GM20431 (cell line): ENCODE measurements around the gene BOLA3.
"Not testable (repeated sequence)": the region's sequence is repeated elsewhere in the genome, so short reads cannot be mapped to it uniquely, and the experiment has no call there.

Experiments
- in situ Hi-C: fragments of 300-500 bp; cut with MseI, MboI; formaldehyde crosslinking; loops from one replicate; pipeline ENCODE4 v1.15.0; 2020; ENCODE audit warnings: low sequenced_read_pairs; ENCODE audit not compliant: unreplicated experiment

The BOLA3 gene

DNA sequence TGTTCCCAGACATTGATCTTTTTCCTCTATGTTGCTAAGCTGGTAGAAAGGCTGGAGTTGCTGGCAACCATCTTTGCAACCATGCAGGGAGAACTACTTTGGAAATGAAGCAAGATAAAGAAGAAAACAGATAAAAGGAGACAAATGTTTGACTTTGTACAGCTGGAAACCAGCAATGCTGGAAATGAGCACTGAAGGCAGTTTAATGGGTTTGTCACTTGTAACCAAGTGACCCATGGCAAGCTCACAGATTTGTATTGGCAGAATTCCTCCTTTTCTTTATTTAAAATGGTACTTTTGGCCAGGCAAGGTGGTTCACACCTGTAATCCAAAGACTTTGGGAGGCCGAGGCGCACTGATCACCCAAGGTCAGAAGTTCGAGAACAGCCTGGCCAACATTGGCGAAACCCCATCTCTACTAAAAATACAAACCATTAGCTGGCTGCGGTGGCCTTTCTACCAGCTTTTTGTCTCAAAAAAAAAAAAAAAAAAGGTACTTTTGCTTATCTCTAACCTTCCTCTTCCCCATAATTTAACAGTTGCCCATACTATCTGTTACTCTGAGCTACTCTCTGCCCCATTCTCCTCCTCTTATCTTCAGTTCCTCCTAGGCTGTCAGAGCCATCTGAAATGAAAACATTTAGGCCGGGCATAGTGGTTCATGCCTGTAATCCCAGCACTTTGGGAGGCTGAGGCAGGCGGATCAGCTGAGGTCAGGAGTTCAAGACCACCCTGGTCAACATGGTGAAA lies 2.0 kb upstream of the BOLA3 start:
- in situ Hi-C loops: no loop called here

GRCh38 chr2:74149247-74149525 lies 1.5 kb upstream of the BOLA3 start:
- in situ Hi-C loops: no loop called here

DNA sequence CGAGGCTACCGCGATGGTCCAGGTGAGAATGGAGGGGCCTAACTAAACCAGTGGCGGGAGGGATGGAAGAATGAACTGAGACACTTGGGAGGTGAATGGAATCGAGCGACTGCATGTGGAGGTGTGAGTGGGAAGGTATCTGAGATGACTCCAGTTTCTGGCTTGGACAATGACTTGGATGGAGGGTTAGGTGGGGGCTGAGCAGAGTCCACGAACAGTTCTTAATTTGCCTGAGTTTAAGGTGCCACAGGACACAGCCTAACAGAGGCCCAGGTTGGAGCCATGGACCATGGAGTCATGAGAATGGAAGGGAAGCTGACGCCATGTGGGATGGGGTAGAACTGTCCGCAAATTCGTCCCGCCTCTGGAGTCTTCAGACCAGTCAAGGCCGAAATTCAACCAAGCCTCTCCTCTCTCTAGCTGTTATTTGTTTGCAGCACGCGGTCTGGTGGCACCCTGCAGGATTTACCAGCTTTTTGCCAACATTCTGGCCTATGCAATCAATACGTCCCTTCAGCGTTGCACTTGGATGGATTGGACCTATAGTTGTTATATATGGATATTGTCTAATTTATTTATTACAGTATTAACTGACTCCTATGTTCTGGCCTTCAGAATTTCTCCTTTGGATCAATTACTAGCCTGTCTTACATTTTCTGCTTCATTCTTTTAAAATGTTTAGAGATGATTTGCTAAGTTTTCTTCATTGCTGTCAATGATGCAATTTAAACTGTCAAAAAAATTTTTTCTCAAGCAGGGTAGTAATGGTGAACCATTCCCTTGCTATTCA lies 940 bp upstream of the BOLA3 start:
- in situ Hi-C loops: no loop called here

DNA sequence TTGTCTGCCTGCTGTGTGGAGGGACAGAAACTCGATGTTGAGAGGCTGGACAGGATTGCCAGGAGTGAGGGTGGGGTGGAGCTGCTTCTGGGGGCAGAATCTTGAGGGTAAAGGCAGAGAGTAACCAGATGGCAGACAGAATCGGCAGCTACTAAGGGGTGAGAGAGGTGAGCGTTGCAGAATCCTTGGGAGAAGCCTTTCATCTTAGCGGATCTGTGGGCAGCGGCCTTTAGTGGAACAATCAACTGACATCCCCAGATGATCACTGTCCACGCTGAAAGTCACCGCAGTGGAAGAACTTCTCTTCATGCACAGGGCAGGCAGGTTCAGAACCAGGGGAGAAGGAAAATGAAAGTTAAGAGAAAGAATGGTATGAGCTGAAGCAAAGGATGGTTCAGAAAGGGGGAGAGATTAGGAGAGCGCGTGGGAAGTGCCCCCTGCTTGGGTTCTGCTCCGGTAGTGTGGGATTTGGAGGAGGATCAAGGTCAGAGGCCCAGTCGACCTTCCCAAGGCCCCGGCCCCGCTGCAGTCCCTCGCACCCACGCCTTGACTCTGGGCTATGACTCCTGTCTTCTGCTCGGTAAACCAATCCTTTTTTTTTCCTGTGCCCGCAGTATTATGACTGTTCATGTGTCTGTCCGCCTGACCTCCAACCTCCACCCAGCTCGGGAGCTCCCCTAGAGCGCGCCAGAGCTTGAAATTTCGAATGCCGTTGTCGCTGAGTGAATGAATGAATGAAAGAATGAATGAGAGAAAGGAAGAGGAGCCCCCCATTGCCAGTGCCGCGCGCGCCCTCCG lies 584 bp downstream of the BOLA3 start:
- in situ Hi-C loops: no loop called here

GRCh38 chr2:74142340-74142739 lies 5.4 kb downstream of the BOLA3 start:
- in situ Hi-C loops: no loop called here

- in situ Hi-C loops: no loop called here
Measured at GRCh38 chr2:74138600-74139323, 8.9 kb downstream of the BOLA3 start.

DNA sequence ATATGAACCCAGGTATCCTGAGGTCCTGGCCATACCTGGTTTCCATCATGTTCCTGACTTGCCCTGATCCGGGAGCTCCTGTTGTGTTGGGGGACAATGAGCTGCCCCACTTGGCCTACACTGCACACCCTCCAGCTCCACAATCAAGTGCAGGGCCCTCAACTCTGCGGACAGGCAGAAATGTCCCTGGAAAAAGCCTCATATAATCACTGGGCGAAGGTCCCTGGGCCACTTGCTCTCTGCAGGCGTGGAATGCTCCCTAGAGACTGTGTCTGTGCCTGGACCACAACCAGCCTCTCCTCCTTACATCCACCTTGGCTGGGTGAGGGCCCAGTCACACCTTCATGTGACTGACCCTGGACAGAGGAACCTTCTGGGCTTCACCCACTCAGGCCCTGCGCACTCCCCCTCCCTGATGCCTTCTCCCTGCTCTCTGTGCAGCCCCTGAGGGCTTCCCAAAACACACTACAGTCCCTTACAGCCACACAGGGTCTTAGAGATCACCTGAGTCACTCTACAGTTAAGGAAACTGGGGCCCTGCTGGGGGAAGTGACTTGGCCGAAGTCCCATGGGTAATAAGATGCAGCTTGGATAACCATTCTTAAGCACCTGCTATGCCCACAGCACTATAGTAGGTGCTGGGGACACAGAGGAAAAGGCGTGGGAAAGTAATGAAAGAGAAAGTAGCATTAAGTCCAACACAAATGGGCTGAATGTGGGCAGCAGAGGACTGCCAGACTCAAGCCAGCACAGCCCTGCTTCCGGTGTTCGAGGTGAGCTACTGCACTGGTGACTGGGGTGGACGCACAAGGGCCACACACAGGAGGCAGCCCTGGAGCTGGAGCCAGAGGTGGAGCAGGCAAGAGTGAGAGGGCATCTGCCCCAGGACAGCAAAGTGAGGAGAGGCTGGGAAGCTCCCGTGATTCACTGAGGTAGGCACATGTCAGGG lies 9.8 kb downstream of the BOLA3 start:
- in situ Hi-C loops: no loop called here

DNA sequence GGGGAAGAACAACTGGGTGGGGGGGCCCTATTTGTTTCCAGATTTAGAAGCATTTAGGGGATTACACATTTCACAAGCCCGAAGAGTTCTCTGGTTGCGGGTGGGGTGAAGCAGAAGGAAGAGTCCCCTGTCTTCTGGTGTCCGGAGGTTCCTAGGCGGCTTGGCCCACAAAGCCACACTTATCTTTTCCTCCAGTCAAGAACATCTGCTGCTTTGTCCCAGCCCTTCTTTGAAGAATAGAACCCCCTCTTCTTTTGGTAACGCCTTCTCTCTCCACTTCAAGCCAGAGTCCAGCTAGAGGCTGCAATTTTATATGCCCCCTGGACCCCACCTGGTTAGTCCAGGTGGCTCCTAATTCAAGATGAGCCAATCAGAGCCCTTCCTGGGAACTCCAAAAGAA lies 15.8 kb downstream of the BOLA3 start:
- in situ Hi-C loops: no loop called here

DNA sequence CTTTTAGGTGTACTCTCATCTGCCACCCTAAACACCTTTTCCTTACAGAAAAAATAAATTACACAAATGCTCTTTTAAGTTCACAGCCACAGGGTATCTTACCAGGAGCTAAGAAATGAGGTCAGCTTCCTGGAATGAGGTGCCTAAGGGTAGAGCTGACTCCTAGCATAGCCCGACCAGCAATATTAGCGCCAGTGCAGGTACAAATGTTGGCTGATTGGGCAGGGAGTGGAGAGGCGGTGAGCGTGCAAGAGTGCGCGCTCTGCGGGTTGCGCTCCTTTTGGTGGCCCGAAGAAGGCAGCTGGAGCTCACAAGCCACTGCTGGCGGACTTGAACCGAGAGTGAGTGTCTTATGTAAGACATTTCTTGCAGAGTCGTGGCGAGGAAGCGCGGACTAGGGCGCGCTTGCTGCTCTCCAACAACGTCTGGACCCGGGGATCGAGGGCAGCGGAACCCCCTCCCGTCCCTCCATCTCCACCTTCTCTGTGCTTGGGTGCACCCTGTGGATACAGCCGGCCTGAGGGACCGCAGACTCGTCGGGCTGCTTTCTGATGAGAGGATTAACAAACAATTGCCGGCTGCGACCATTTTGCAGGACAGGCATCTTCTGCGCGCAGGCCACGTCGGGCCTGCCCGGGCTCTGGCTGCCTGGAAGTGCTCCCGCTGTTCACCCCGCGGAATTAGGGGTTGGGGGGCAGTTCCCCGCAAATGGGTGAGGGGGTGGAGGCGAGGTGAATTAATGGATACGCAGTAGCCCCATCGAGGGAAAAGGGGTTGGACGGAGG lies 17.3 kb downstream of the BOLA3 start:
- in situ Hi-C loops: no loop called here

DNA sequence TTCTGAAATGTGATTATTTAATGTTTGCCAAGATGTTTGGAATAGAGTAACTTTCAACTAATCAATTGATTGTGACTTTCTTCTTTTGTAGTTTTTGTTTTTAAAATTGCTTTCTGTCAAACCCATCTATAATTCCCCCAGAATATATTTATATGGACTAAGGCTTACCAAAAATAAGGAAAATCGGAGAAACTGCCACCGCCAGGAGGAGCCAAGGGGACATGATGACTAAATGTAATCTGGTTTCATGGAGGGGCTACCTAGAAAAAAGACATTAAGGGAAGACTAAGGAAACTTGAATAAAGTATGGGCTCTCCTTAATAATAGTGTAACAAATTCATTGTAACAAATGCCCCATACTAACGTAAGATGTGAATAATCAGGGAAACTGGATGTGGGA lies 19.5 kb downstream of the BOLA3 start:
- in situ Hi-C loops: no loop called here

GRCh38 chr2:74123955-74124354 lies 23.8 kb downstream of the BOLA3 start:
- in situ Hi-C loops: not testable (repeated sequence)

DNA sequence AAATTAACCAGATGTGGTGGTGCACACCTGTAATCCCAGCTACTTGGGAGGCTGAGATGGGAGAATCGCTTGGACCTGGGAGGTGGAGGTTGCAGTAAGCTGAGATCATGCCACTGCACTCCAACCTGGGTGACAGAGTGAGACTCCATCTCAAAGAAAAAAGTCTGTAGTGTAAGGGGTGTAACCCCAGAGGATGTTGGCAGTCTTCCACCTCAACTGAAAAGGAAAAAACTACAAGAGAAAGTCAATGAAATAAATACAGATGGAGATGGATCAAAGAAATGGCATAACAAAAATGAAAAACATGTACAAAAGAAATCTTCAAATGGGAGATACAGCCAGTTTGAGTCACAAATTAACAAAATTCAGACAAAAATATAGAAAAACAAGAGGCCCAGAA lies 25.9 kb downstream of the BOLA3 start:
- in situ Hi-C loops: not testable (repeated sequence)

DNA sequence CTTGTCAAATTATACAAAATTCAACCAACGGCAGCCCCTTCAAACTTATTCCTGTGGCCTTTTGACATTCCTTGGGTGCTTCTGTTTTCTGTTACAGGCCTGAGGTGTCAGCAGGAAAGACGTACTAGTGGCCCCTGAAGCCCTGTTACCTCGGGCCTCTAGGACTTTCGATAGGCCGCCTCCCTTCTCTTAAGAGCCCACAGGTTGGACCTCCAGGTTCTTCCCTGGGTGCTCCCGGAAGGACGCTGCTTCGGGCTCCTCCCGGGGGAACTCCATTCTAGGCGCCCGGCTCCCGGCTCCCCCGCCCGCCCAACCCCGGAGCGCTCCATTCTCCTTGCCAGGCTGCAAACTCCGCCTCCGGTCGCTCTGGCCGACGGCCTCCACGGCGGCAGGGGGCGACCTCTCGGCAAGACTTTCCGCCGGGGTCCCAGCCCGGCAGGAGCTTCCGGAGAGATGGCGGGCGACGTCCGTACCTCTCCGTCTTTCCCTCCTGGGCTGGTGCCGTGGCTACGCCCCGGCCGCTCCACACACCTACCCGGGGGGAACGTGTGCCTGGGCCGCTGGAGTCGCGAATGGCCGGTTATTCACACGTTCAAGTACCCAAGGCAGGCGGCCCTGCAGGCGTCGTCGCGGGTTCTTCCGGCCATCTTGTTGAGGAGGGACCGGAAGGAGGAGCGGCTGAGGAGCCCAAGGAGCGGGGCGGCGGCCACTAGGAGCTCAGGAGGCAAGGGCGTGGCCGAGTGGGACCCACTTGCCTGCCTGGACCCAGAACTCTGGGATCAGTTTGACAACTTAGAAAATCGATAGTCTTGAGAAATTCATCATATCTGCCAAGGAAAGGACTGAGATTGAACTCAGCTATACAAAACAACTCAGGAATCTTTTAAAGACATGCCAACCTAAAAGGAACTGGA lies 27.5 kb downstream of the BOLA3 start:
- in situ Hi-C loops: no loop called here

DNA sequence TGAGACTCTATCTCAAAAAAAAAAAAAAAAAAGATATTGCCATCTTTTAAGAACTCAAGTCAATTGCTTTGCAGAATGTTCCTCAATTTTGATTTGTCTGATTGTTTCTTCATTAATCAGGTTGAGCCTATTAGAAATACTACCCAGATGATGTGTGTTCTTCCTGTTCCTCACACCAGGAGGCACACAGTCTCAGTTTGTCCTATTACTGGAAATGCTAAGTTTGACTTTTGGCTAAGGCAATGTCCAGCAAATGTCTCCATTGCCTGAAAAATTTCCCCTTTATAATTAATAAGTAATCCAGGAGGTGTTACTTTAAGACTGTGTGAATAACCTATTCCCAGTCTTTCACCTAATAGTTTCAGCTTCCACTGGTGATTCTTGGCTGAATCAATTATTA lies 28.4 kb downstream of the BOLA3 start:
- in situ Hi-C loops: no loop called here

DNA sequence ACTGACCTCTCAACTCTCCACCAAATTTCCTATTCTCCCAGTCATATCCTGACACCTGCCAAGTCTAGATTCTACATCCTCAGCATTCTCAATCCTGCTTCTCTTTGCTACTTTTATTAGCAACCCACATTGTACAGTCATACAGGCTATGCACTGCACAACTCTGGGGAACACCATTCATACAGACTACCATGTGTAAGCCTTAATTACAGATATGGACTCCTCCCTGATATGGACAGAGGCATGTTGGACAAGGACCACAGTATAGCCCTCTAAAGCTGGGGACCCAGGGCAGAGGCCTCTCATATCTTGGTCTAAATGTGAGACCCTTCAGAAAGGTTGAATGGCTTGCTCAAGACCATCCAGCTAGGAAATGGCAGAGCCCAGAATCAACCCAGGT lies 36.3 kb downstream of the BOLA3 start:
- in situ Hi-C loops: no loop called here

DNA sequence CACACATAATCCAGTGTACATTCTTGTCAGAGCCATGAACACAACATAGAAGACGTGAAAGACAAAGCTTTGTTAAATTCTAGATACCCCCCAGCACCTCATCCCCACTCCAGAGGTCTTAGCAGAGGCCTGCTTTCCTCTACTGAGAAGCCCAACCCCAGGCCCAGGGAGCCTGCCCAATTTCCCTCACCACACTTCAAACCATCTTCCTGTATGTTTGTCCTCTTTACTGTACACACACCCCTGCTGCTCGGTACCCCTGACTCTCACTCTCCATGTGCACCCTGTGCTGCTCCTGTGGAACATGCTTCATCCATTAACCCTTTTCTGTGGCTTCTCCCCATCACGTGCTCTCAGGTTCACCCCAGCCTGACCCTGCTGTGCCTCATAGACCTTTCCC lies 37.2 kb downstream of the BOLA3 start:
- in situ Hi-C loops: no loop called here

DNA sequence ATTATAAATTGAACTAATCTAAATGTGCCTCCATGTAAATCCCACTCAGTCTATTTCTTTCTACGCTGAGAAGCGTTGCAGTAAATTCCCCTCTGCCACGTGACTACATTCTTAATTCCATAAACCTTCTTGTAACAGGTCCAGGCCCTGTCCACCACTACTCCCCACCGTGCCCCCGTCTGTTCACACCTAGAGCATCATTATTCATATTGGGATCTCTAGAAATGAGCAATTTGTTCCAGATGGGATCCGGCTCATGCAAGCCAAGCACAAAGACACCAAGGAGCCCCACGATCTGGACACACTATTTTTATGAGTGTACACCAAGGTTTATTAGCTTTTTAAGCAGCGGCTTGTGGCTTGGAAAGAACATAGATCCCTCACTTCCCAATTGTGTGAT lies 38.2 kb downstream of the BOLA3 start:
- in situ Hi-C loops: no loop called here

- in situ Hi-C loops: no loop called here
Measured at GRCh38 chr2:74107071-74107470, 40.6 kb downstream of the BOLA3 start.
